Breast epithelium (tissue), 4 donors: Measurements from ENCODE around the gene PTPRN2. TPM values are rescaled to one million over a fixed set of nuclear protein-coding genes. Genes with fewer than 3 reads are reported as not detected.

Experiments used
- DNase-seq, 2 donors: peaks; one replicate each; pipeline ENCODE4 v3.0.0-alpha.2; 2019; ENCODE audit warnings: low spot score in 2 of 2
- H3K27ac ChIP-seq, 2 donors: fragments of 200-600 bp; sonication (generic) in 1 of 2; one replicate each; pipeline ENCODE4 v1.5.1; 2016 to 2019; ENCODE audit warnings: mild to moderate bottlenecking in 1 of 2
- H3K27me3 ChIP-seq, 2 donors: fragments of 200-600 bp; sonication (generic) in 1 of 2; one replicate each; pipeline versions ENCODE4 v1.5.1 to v1.6.0; 2017 to 2019; ENCODE audit warnings: control low read depth in 1 of 2, mild to moderate bottlenecking in 1 of 2
- H3K36me3 ChIP-seq: fragments of 200-600 bp; one replicate; pipeline ENCODE4 v1.5.1; 2019
- H3K4me1 ChIP-seq, 2 donors: fragments of 200-600 bp; sonication (generic); one replicate each; pipeline ENCODE4 v1.5.1; 2016 to 2019; ENCODE audit warnings: control low read depth in 1 of 2
- H3K4me3 ChIP-seq, 3 donors: fragments of 200-600 bp; sonication (generic); 1 replicate in 2 of 3; 2 replicates in 1 of 3; pipeline ENCODE4 v1.5.1; 2016 to 2019; ENCODE audit warnings: mild to moderate bottlenecking in 3 of 3, moderate library complexity in 2 of 3
- H3K9me3 ChIP-seq, 2 donors: fragments of 200-600 bp; sonication (generic) in 1 of 2; one replicate each; pipeline ENCODE4 v1.5.1; 2016 to 2019; ENCODE audit warnings: control low read depth in 1 of 2
- CTCF ChIP-seq, 3 donors: fragments of 450-650 bp; IDR thresholded peaks; one replicate each; pipeline ENCODE4 v1.5.1; 2016 to 2017; ENCODE audit warnings: antibody characterized with exemption in 3 of 3, mild to moderate bottlenecking in 3 of 3, moderate library complexity in 3 of 3
- POLR2A ChIP-seq: fragments of 450-650 bp; IDR thresholded peaks from one replicate; pipeline ENCODE4 v1.6.1; 2016; ENCODE audit warnings: antibody characterized with exemption, mild to moderate bottlenecking, moderate library complexity
- POLR2AphosphoS5 ChIP-seq, 3 donors: sonication (generic); formaldehyde crosslinking; IDR thresholded peaks; one replicate each; pipeline ENCODE4 v1.6.1; 2017; ENCODE audit warnings: antibody characterized with exemption in 3 of 3
- intact Hi-C: fragments of 100-400 bp; cut with DNase I; formaldehyde crosslinking; loops from one replicate; pipeline ENCODE4 v1.15.1; 2023; ENCODE audit warnings: low total_unique reads
- total RNA-seq, 3 donors: library from RNA; depleted of rRNA; stranded (reverse); fragments of >200 nt; gene quantifications; one replicate each; pipeline ENCODE4 v1.1.0, GENCODE V29; 2016

The PTPRN2 gene
- total RNA-seq, 3 donors from 2014 or later = 1.6 to 2.2 (median 2.2) TPM

GRCh38 chr7:158499082-158499455 lies 88.6 kb downstream of the PTPRN2 start:
- no peaks in the 10 kb centered on the region for H3K4me1 ChIP-seq
- no peak overlapping the region for H3K27ac ChIP-seq
- no peak overlapping the region for H3K4me3 ChIP-seq
- H3K9me3 ChIP-seq = no peaks in the 10 kb centered on the region
- intact Hi-C loops = no loop called here
- TF ChIP-seq CTCF (IDR thresholded peaks at IDR 0.05) = no peak
- no peak for TF ChIP-seq POLR2AphosphoS5 (IDR thresholded peaks at IDR 0.05)
- no peak for TF ChIP-seq POLR2A
- H3K27me3 ChIP-seq = peaks cover 0 to 36% of the 10 kb centered on the region in 2 donors
- DNase-seq = no peak
- H3K36me3 ChIP-seq = no peaks in the 10 kb centered on the region

DNA sequence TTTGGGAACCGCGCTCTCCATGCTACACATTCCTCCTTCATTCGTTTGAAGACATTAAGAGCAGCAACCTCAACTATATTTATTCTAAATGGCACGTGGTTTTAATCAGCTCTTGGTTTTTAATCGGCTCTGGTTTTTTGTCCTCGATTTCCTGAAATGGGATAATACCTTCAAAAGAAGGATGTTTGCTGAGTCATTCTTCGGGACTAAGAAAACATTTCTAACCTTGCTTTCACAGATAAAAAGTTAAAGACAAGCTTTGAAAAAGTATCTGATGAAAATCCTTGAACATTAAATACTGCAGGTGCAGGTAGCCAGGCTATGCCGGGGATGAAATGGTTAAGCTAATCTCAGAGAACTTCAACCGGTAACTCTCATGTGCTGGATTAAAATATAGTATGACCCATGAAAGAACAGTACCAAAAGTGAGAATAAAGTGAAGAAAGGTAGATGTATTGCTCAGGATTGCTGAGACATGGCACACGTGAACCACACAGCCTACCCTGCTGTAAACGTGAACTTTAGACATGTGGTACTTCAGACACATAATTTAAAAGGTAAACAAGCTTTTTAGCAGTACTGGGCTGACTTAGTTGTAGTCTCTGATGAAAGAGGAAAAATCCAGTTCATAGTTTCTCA lies 89.1 kb downstream of the PTPRN2 start:
- Histone ChIP-seq H3K27me3 (peaks cover 0 to 41% of the 10 kb centered on the region in 2 donors), H3K36me3 (no peaks in the 10 kb centered on the region), H3K4me1 (no peaks in the 10 kb centered on the region), H3K4me3 (no peak overlapping the region), H3K9me3 (no peaks in the 10 kb centered on the region), H3K27ac (no peak overlapping the region)
- no peak for DNase-seq
- TF ChIP-seq POLR2AphosphoS5 (IDR thresholded peaks at IDR 0.05) = no peak
- no peak for TF ChIP-seq POLR2A
- no peak for TF ChIP-seq CTCF (IDR thresholded peaks at IDR 0.05)
- intact Hi-C loops = no loop called here

- TF ChIP-seq CTCF (IDR thresholded peaks at IDR 0.05) (no peak), POLR2AphosphoS5 (IDR thresholded peaks at IDR 0.05) (no peak), POLR2A (no peak)
- Histone ChIP-seq H3K36me3 (no peaks in the 10 kb centered on the region), H3K27me3 (peaks cover 0 to 43% of the 10 kb centered on the region in 2 donors), H3K9me3 (no peaks in the 10 kb centered on the region), H3K27ac (no peak overlapping the region), H3K4me3 (no peak overlapping the region), H3K4me1 (no peaks in the 10 kb centered on the region)
- no peak for DNase-seq
- intact Hi-C loops = no loop called here
These were observed 90.0 kb downstream of the PTPRN2 start for GRCh38 chr7:158497627-158498026.

GRCh38 chr7:158495786-158496185 lies 91.8 kb downstream of the PTPRN2 start:
- Histone ChIP-seq H3K9me3 (no peaks in the 10 kb centered on the region), H3K27ac (no peak overlapping the region), H3K4me1 (no peaks in the 10 kb centered on the region), H3K36me3 (no peaks in the 10 kb centered on the region), H3K27me3 (peaks cover 0 to 42% of the 10 kb centered on the region in 2 donors), H3K4me3 (peak overlapping the region in 1 of 3 donors; percentile 10)
- intact Hi-C loops = no loop called here
- no peak for DNase-seq
- no peak for TF ChIP-seq CTCF (IDR thresholded peaks at IDR 0.05)
- no peak for TF ChIP-seq POLR2AphosphoS5 (IDR thresholded peaks at IDR 0.05)
- no peak for TF ChIP-seq POLR2A

DNA sequence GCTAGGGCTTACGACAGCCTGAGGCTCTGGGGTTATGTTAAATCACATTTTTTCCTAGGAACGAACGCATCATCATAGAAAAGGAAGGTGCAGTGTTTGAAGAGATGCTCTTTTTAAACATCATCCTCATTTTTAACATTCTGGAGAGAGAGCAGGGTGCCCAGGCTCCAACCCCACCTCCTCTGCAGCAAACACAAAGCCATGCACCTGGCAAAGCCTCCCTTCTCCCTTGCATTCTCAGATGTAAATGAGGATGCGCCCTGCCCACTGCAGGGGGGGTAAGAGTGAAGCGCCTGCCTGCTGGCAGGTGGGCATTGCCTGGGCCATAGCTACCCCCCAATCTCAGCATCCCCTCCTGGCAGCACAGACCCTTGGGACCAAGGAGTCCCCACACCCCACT lies 92.4 kb downstream of the PTPRN2 start:
- intact Hi-C loops = no loop called here
- TF ChIP-seq CTCF (IDR thresholded peaks at IDR 0.05) = no peak
- TF ChIP-seq POLR2A = no peak
- TF ChIP-seq POLR2AphosphoS5 (IDR thresholded peaks at IDR 0.05) = no peak
- no peak for DNase-seq
- H3K27ac ChIP-seq = no peak overlapping the region
- no peaks in the 10 kb centered on the region for H3K9me3 ChIP-seq
- peaks cover 0 to 48% of the 10 kb centered on the region in 2 donors for H3K27me3 ChIP-seq
- H3K4me1 ChIP-seq = no peaks in the 10 kb centered on the region
- no peaks in the 10 kb centered on the region for H3K36me3 ChIP-seq
- H3K4me3 ChIP-seq = no peak overlapping the region
